ENCODE measurements around the gene AQP2. TPM values are rescaled to one million over a fixed set of nuclear protein-coding genes. Genes with fewer than 3 reads are reported as not detected.

Gene AQP2
- total RNA-seq, 1 experiment from 2014 or later: not detected

DNA sequence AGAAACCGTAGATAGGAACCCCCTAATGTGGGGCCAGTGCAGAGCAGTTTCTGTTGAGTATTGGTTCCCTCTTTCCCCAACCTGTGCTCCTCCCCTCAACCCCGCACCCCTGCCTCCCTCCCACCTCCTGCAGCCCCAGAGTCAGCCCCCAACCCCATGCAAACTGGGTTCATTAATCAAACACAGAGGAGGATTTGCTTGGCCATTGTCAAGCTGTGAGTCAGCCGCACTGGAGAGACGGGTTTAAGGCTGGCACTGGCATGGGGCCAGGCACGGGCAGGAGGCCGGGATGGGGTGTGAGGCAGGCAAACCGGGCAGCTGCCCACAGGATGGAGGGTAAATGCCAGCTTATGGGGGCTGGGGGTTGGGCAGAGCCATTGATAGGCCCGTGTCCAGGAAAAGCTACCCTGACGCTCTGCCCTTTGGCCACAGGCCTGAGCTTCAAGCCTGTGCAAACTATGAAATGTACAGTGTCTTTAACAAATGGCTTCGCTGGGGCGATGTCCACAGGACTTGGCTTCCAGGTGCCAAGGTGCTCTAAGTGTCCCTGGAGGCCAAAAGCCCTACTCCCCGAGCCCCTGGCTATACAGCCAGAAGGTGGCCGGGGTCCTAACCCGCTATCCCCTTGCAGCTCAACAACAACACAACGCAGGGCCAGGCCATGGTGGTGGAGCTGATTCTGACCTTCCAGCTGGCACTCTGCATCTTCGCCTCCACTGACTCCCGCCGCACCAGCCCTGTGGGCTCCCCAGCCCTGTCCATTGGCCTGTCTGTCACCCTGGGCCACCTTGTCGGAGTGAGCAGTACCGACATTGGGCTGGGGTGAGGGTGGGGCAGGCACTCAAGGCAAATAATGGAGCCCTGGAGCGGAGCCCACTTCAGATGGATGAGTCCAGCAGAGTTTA, 12.6 kb downstream of the AQP2 start:
- DNase-seq (ENCODE audit: low read depth): peak; percentile 56
- in situ Hi-C loops (cut with HindIII; ENCODE audit: low pct_unique_long_range_greater_than_20kb, low sequenced_read_pairs): loop anchor here (10.0 to 25.0 kb wide), 2 partner anchors 99 to 192 kb away; partner anchors contain the start of gene ASIC1

- no peak for DNase-seq (ENCODE audit: low read depth)
- in situ Hi-C loops (cut with HindIII; ENCODE audit: low pct_unique_long_range_greater_than_20kb, low sequenced_read_pairs): loop anchor here (10.0 to 25.0 kb wide), 2 partner anchors 98 to 191 kb away; partner anchors contain the start of gene ASIC1
These were observed 13.7 kb downstream of the AQP2 start for GRCh38 chr12:49963976-49964815.

DNA sequence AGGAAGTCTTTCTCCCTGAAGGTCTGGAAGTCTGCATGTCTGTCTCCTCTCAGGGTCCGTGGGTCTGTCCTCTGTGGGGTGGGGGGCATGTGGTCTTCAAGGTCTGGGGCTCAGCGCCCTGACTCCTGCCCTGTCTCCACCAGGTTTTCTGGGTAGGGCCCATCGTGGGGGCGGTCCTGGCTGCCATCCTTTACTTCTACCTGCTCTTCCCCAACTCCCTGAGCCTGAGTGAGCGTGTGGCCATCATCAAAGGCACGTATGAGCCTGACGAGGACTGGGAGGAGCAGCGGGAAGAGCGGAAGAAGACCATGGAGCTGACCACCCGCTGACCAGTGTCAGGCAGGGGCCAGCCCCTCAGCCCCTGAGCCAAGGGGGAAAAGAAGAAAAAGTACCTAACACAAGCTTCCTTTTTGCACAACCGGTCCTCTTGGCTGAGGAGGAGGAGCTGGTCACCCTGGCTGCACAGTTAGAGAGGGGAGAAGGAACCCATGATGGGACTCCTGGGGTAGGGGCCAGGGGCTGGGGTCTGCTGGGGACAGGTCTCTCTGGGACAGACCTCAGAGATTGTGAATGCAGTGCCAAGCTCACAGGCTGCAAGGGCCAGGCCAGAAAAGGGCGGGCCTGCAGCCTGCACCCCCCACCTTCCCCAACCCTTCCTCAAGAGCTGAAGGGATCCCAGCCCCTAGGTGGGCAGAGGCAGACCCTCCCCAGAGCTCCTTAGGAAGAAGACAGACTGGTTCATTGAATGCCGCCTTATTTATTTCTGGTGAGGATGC, 14.5 kb downstream of the AQP2 start:
- in situ Hi-C loops (cut with HindIII; ENCODE audit: low pct_unique_long_range_greater_than_20kb, low sequenced_read_pairs): loop anchor here (10.0 to 25.0 kb wide), 2 partner anchors 97 to 190 kb away; partner anchors contain the start of gene ASIC1
- no peak for DNase-seq (ENCODE audit: low read depth)

GRCh38 chr12:49965836-49966235, 15.3 kb downstream of the AQP2 start:
- no peak for DNase-seq (ENCODE audit: low read depth)
- in situ Hi-C loops (cut with HindIII; ENCODE audit: low pct_unique_long_range_greater_than_20kb, low sequenced_read_pairs): loop anchor here (10.0 to 25.0 kb wide), 2 partner anchors 96 to 189 kb away; partner anchors contain the start of gene ASIC1

- in situ Hi-C loops (cut with HindIII; ENCODE audit: low pct_unique_long_range_greater_than_20kb, low sequenced_read_pairs): loop anchor here (10.0 to 25.0 kb wide), 2 partner anchors 96 to 188 kb away; partner anchors contain the start of gene ASIC1
- DNase-seq (ENCODE audit: low read depth): no peak
These were observed 16.0 kb downstream of the AQP2 start for GRCh38 chr12:49966511-49967041.

DNA sequence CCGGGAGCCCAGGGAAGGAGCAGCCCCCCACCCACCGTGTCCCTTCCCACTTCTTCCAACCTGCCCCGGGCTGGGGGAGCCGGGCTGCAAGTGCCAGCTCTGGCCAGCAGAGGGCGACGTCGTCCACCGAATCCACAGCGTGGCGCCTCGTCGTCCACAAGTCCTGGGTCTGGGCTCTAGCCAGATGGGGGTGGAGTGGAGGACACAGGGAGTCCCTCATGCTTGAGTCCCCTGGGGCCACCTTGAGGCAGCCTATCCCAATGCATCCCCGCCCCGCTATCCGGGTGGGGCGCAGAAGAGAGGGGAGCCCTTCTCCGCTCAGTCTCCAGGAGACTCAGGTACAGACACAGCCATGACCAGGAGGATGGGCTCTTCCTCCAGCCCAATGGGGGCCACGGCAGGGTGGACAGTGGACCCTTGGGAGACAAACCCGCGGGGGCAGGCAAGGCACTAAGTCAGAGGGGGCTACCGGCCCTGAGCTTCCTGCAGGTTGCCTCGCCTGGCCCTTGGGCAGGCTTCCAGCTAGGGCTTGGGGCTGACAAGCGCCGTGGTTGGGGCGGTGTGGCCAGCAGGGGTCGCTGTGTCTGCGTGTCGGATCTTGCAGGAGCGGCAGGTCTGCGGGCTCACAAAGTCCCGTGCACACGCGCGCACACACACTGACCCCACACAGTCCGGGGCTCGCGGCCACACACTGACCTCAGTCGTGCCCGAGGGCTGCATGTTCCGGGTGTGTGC, 16.7 kb downstream of the AQP2 start:
- DNase-seq (ENCODE audit: low read depth): peak; percentile 87
- in situ Hi-C loops (cut with HindIII; ENCODE audit: low pct_unique_long_range_greater_than_20kb, low sequenced_read_pairs): loop anchor here (10.0 to 25.0 kb wide), 2 partner anchors 95 to 188 kb away; partner anchors contain the start of gene ASIC1

- in situ Hi-C loops (cut with HindIII; ENCODE audit: low pct_unique_long_range_greater_than_20kb, low sequenced_read_pairs): loop anchor here (10.0 to 25.0 kb wide), 2 partner anchors 94 to 187 kb away; partner anchors contain the start of gene ASIC1
- no peak for DNase-seq (ENCODE audit: low read depth)
These were observed 17.3 kb downstream of the AQP2 start for GRCh38 chr12:49967777-49968250.

DNA sequence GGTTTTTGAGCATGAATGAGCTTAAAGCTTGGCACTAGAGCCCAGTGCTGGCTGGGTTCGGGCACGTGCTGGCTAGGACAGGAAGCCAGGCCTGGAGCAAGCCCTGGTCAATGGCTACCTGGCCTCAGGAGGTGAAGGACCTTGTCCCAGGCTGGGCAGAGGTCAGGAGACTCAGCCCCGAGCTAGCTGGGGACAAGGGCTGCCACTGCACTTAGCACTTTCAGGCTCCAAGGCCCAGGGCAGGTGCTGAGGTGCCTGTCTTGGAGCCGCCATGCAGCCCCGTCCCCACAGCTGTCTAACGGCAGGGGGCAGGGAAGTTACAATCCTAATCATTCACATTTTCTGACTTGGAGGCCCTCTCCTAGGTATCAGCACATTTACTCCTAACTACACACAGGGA, 17.9 kb downstream of the AQP2 start:
- no peak for DNase-seq (ENCODE audit: low read depth)
- in situ Hi-C loops (cut with HindIII; ENCODE audit: low pct_unique_long_range_greater_than_20kb, low sequenced_read_pairs): loop anchor here (10.0 to 25.0 kb wide), 2 partner anchors 94 to 186 kb away; partner anchors contain the start of gene ASIC1

GRCh38 chr12:49969027-49969426, 18.5 kb downstream of the AQP2 start:
- in situ Hi-C loops (cut with HindIII; ENCODE audit: low pct_unique_long_range_greater_than_20kb, low sequenced_read_pairs): loop anchor here (10.0 to 25.0 kb wide), 2 partner anchors 93 to 186 kb away; partner anchors contain the start of gene ASIC1
- no peak for DNase-seq (ENCODE audit: low read depth)

DNA sequence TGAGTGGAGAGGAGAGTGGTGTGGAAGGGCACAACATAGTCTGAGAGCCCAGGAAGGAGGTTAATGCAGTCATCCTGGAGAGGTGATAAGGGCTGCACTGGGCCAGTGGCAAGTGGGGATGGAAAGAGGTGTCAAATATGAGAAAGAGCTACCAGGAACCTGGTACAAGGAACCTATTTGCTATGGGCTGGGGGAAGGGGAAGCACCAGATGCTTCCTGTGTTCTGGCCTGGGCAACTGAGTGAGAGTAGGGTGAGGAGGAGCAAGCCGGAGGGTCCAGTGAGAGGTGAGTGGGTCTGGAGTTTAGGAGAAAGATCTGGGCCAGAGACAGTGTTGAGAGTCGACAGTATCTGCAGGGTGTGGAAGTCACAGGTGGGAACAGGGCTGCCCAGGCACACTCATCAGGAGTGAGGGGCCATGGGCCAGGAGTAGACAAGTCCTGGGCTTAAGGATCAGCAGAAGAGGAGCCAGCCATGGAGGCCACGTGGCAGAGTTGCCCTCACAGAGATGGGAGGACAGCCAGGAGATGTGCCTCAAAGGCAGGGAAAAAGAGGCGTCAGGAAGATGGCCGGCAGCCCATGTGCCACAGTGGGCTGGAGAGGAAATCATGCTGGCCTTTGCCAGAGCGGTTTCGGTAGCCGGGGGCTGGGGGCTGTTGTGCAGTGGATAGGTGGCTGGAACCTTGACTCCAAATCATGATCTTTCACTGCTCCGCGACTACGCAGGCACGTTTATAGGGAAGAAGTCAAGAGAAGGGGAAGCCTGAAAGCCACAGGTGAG, 19.3 kb downstream of the AQP2 start:
- in situ Hi-C loops (cut with HindIII; ENCODE audit: low pct_unique_long_range_greater_than_20kb, low sequenced_read_pairs): loop anchor here (10.0 to 25.0 kb wide), 2 partner anchors 92 to 185 kb away; partner anchors contain the start of gene ASIC1
- no peak for DNase-seq (ENCODE audit: low read depth)

DNA sequence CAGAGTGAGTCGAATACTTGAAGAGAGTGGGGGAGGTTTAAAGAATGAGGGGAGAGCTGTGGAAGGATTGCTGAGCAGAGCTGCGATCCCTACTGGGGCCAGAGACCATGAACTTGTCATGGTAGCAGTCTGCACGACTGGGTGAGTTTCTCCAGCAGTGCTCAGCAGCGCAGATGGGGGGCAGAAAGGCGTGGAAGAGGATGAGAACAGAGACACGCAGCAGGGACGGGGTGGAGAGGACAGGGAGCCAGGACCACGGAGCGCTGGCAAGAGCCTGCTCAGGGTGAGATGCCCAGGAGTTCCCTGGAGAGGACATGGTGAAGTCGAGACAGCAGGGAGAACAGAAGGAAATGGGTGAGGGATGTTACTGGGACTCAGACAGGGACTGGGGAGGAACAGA, 20.1 kb downstream of the AQP2 start:
- no peak for DNase-seq (ENCODE audit: low read depth)
- in situ Hi-C loops (cut with HindIII; ENCODE audit: low pct_unique_long_range_greater_than_20kb, low sequenced_read_pairs): loop anchor here (25.0 kb wide), 1 partner anchor 92 kb away; the partner anchor contains the start of gene ASIC1

- in situ Hi-C loops (cut with HindIII; ENCODE audit: low pct_unique_long_range_greater_than_20kb, low sequenced_read_pairs): loop anchor here (25.0 kb wide), 1 partner anchor 91 kb away; the partner anchor contains the start of gene ASIC1
- no peak for DNase-seq (ENCODE audit: low read depth)
These were observed 20.6 kb downstream of the AQP2 start for GRCh38 chr12:49971141-49971540.

GRCh38 chr12:49972129-49972528, 21.6 kb downstream of the AQP2 start:
- no peak for DNase-seq (ENCODE audit: low read depth)
- in situ Hi-C loops (cut with HindIII; ENCODE audit: low pct_unique_long_range_greater_than_20kb, low sequenced_read_pairs): loop anchor here (25.0 kb wide), 1 partner anchor 90 kb away; the partner anchor contains the start of gene ASIC1

- no peak for DNase-seq (ENCODE audit: low read depth)
- in situ Hi-C loops (cut with HindIII; ENCODE audit: low pct_unique_long_range_greater_than_20kb, low sequenced_read_pairs): loop anchor here (25.0 kb wide), 1 partner anchor 90 kb away; the partner anchor contains the start of gene ASIC1
These were observed 22.3 kb downstream of the AQP2 start, which contains the start of gene AQP6 for GRCh38 chr12:49972641-49973360. TSS of gene AQP6 (plus strand) at chr12:49972947. CDS start at chr12:49973174, 227 bp downstream.

DNA sequence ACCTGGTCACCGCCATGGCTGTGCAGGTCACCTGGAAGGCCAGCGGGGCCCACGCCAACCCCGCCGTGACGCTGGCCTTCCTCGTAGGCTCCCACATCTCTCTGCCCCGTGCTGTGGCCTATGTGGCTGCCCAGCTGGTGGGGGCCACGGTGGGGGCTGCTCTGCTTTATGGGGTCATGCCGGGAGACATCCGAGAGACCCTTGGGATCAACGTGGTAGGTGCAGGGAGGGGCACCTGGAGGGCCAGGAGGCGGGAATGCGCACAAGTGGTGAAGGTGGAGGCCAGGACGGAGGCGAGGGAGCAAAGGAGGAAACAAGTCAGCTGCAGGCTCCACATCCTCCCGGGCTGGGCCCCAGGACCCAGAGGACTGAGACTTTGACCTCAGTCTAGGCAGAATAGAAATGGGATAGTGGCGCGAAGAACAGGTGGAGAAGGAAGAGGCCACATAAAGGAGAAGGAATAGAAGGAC, 22.9 kb downstream of the AQP2 start:
- no peak for DNase-seq (ENCODE audit: low read depth)
- in situ Hi-C loops (cut with HindIII; ENCODE audit: low pct_unique_long_range_greater_than_20kb, low sequenced_read_pairs): loop anchor here (25.0 kb wide), 1 partner anchor 89 kb away; the partner anchor contains the start of gene ASIC1

Measured in Caki2 (cell line).